PFSK-1 (cell line): ENCODE results near the gene TM9SF1.

Experiments
- FOXP2 ChIP-seq: optimal IDR thresholded peaks from 2 replicates; pipeline ENCODE3; 2011; ENCODE audit warnings: borderline replicate concordance, control low read depth, inconsistent platforms; ENCODE audit not compliant: insufficient read depth; ENCODE audit errors: extremely low read length, extremely low read depth
- POLR2AphosphoS5 ChIP-seq: IDR thresholded peaks from 2 replicates; pipeline ENCODE4 v1.6.1; 2012; ENCODE audit warnings: low read depth, mild to moderate bottlenecking, control low read depth, low read length, moderate library complexity
- REST ChIP-seq, 2 experiments: IDR thresholded peaks; 2 replicates each; pipeline versions ENCODE4 v1.6.1 to v1.8.0; 2011 to 2012; ENCODE audit warnings: low read depth in 2 of 2, low read length in 2 of 2, control low read depth in 1 of 2, inconsistent platforms in 1 of 2, mild to moderate bottlenecking in 1 of 2, moderate library complexity in 1 of 2; ENCODE audit not compliant: insufficient read depth in 1 of 2
- SIN3A ChIP-seq: IDR thresholded peaks from 2 replicates; pipeline ENCODE4 v1.6.1; 2012; ENCODE audit warnings: mild to moderate bottlenecking, low read length, moderate library complexity, borderline replicate concordance; ENCODE audit not compliant: insufficient read depth
- TAF1 ChIP-seq: IDR thresholded peaks from 2 replicates; pipeline ENCODE4 v1.6.1; 2012; ENCODE audit warnings: low read length, control low read depth, borderline replicate concordance; ENCODE audit not compliant: insufficient read depth

The TM9SF1 gene

GRCh38 chr14:24235804-24236688 lies 40.8 kb upstream of the TM9SF1 start:
- no peak for TF ChIP-seq FOXP2
- TF ChIP-seq POLR2AphosphoS5: no peak
- no peak for TF ChIP-seq REST (IDR thresholded peaks at IDR 0.05; ENCODE audit: insufficient read depth in 1 of 2, low read depth in 2 of 2, low read length in 2 of 2)
- TF ChIP-seq TAF1: no peak
- no peak for TF ChIP-seq SIN3A

- no peak for TF ChIP-seq REST (IDR thresholded peaks at IDR 0.05; ENCODE audit: insufficient read depth in 1 of 2, low read depth in 2 of 2, low read length in 2 of 2)
- TF ChIP-seq TAF1: no peak
- TF ChIP-seq SIN3A: no peak
- TF ChIP-seq POLR2AphosphoS5: no peak
- no peak for TF ChIP-seq FOXP2
Measured at GRCh38 chr14:24234095-24235005, 39.1 kb upstream of the TM9SF1 start.

- no peak for TF ChIP-seq REST (IDR thresholded peaks at IDR 0.05; ENCODE audit: insufficient read depth in 1 of 2, low read depth in 2 of 2, low read length in 2 of 2)
- no peak for TF ChIP-seq TAF1
- no peak for TF ChIP-seq POLR2AphosphoS5
- TF ChIP-seq FOXP2: no peak
- no peak for TF ChIP-seq SIN3A
Measured at GRCh38 chr14:24233538-24233866, 38.3 kb upstream of the TM9SF1 start.

GRCh38 chr14:24232645-24233537 lies 37.6 kb upstream of the TM9SF1 start, which contains the start of gene GMPR2:
GMPR2 (plus strand) TSS chr14:24232929; CDS start chr14:24233254, 325 bp downstream.
- TF ChIP-seq REST (IDR thresholded peaks at IDR 0.05; ENCODE audit: insufficient read depth in 1 of 2, low read depth in 2 of 2, low read length in 2 of 2) (no peak), TAF1 (no peak), POLR2AphosphoS5 (peak; percentile 12; the same call in 1 of the 2 replicates), SIN3A (peak; percentile 35; the same call in 1 of the 2 replicates)
